ENCODE data around the gene FBXL2. TPM values are rescaled to one million over a fixed set of nuclear protein-coding genes. Genes with fewer than 3 reads are reported as not detected.

FBXL2 gene
- total RNA-seq, 3 donors from 2014 or later, result 7.7 to 24.9 (median 19.7) TPM

DNA sequence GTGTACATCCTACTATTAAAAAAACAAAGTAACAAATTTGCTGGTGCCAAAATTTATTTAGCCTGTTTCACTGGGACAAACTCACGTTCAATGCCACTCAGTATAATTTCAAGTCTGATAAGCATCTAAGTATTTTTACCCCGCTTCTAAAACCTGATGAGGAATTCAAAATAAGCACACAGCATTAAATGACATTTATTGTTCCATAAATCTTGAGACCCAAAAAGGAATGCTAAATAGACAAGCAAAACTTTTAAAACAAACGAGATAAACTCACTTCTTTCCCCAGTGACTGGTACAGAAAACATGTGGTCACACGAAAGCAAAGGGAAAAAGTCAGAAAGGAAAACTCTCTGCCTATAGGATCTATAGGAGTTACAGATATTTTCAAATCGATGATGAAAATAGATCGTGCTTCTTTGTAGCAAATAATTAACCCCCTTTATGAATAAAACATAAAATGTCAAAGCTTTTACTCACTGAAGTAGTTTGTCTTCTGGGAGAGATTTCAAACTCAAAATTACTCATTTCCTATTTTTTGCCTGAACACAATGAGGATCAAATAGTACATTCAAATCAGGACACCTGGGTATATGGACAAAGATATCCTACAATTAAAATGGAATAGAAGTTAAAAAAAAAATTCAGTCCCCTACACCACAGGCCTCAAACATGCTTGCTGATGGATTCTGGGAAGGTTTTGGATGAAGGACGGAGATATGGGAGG is 111.3 kb downstream of the FBXL2 start:
- Histone ChIP-seq H3K27me3 (no peaks in the 10 kb centered on the region), H3K27ac (no peak overlapping the region), H3K36me3 (no peaks in the 10 kb centered on the region), H3K9me3 (no peaks in the 10 kb centered on the region), H3K4me3 (no peak overlapping the region), H3K4me1 (no peaks in the 10 kb centered on the region)
- intact Hi-C loops (cut with DNase I; ENCODE audit: low total_unique reads), result no loop called here
- no peak for DNase-seq (ENCODE audit: low spot score in 2 of 2)
- no peak for TF ChIP-seq CTCF (IDR thresholded peaks at IDR 0.05)

DNA sequence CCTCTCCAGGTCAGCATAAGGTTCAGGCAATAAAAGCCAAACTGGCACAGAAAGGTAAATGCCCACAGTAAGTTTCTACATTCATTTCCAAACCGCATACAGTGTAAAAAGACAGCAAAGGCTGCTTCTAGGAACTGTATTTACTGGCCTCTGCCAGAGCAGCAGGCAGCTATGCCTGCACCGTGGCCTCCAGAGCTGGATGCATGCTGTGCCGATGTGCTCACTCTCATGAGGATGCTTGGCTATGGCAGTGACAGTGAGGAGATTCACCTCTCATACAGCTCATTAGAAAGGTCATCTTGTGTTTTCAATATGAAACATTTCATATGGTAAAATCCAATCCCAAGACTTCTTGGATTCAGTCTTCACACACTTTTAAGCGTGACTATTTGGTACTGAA is 112.7 kb downstream of the FBXL2 start:
- H3K9me3 ChIP-seq, result no peaks in the 10 kb centered on the region
- no peak overlapping the region for H3K27ac ChIP-seq
- intact Hi-C loops (cut with DNase I; ENCODE audit: low total_unique reads), result no loop called here
- no peak overlapping the region for H3K4me3 ChIP-seq
- TF ChIP-seq CTCF (IDR thresholded peaks at IDR 0.05) (no peak), POLR2A (IDR thresholded peaks at IDR 0.05) (no peak), POLR2AphosphoS5 (IDR thresholded peaks at IDR 0.05) (no peak)
- no peaks in the 10 kb centered on the region for H3K4me1 ChIP-seq
- no peak for DNase-seq (ENCODE audit: low spot score in 2 of 2)
- H3K36me3 ChIP-seq, result no peaks in the 10 kb centered on the region
- no peaks in the 10 kb centered on the region for H3K27me3 ChIP-seq

GRCh38 chr3:33391255-33391995 is 114.2 kb downstream of the FBXL2 start:
- no peaks in the 10 kb centered on the region for H3K9me3 ChIP-seq
- H3K4me3 ChIP-seq, result no peak overlapping the region
- TF ChIP-seq CTCF (IDR thresholded peaks at IDR 0.05) (no peak), POLR2A (IDR thresholded peaks at IDR 0.05) (no peak), POLR2AphosphoS5 (IDR thresholded peaks at IDR 0.05) (no peak)
- no peaks in the 10 kb centered on the region for H3K27me3 ChIP-seq
- H3K36me3 ChIP-seq, result no peaks in the 10 kb centered on the region
- H3K4me1 ChIP-seq, result no peaks in the 10 kb centered on the region
- H3K27ac ChIP-seq, result no peak overlapping the region
- no peak for DNase-seq (ENCODE audit: low spot score in 2 of 2)
- intact Hi-C loops (cut with DNase I; ENCODE audit: low total_unique reads), result no loop called here

DNA sequence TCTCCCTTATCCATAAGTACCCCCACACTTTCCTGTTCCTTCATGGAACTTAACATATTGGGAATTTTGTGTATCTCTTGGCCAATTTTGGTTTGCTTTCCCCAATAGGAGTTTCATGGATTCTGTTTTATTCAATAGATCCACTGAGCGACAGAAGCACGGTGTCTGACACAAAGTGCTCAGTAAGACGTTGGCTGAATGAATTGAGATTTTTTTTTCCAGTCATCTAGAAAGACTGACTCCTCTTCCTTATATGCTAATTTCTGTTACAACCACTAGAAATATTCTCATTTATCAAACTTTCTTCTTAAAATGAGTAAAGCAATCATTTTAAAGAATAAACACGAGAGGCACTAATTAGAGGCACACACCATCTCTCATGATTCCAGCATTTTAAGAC is 114.9 kb downstream of the FBXL2 start:
- no peaks in the 10 kb centered on the region for H3K4me1 ChIP-seq
- no peaks in the 10 kb centered on the region for H3K27me3 ChIP-seq
- no peaks in the 10 kb centered on the region for H3K9me3 ChIP-seq
- H3K4me3 ChIP-seq, result no peak overlapping the region
- intact Hi-C loops (cut with DNase I; ENCODE audit: low total_unique reads), result no loop called here
- no peak overlapping the region for H3K27ac ChIP-seq
- no peaks in the 10 kb centered on the region for H3K36me3 ChIP-seq
- no peak for DNase-seq (ENCODE audit: low spot score in 2 of 2)
- no peak for TF ChIP-seq CTCF (IDR thresholded peaks at IDR 0.05)
- TF ChIP-seq POLR2AphosphoS5 (IDR thresholded peaks at IDR 0.05), result no peak
- no peak for TF ChIP-seq POLR2A (IDR thresholded peaks at IDR 0.05)

GRCh38 chr3:33392703-33393125 is 115.5 kb downstream of the FBXL2 start:
- no peak overlapping the region for H3K4me3 ChIP-seq
- no peak overlapping the region for H3K27ac ChIP-seq

More at GRCh38 chr3:33392703-33393125, 115.5 kb downstream of the FBXL2 start:
- H3K36me3 ChIP-seq, result no peaks in the 10 kb centered on the region
- H3K9me3 ChIP-seq, result no peaks in the 10 kb centered on the region
- no peaks in the 10 kb centered on the region for H3K27me3 ChIP-seq
- no peaks in the 10 kb centered on the region for H3K4me1 ChIP-seq
- no peak for DNase-seq (ENCODE audit: low spot score in 2 of 2)
- intact Hi-C loops (cut with DNase I; ENCODE audit: low total_unique reads), result no loop called here
- no peak for TF ChIP-seq CTCF (IDR thresholded peaks at IDR 0.05)
- no peak for TF ChIP-seq POLR2AphosphoS5 (IDR thresholded peaks at IDR 0.05)
- TF ChIP-seq POLR2A (IDR thresholded peaks at IDR 0.05), result no peak

All from breast epithelium (tissue), 4 donors.